Epithelial cell of esophagus (primary cell): ENCODE results near the gene ASTE1.

Experiments
- DNase-seq: peaks from one replicate; pipeline ENCODE4 v3.0.0; 2010; ENCODE audit warnings: low read depth
- H3K4me3 ChIP-seq: 2 replicates; pipeline ENCODE4 v1.5.1; 2011; ENCODE audit warnings: mild to moderate bottlenecking, low read length, control low read depth
- TF ChIP-seq, protein P1 (sequence below): IDR thresholded peaks from 2 replicates; pipeline ENCODE4 v1.5.1; 2011; ENCODE audit warnings: low read depth, mild to moderate bottlenecking, low read length, control low read depth, inconsistent platforms; ENCODE audit not compliant: insufficient read depth; ENCODE audit errors: missing control alignments

Gene ASTE1

DNA sequence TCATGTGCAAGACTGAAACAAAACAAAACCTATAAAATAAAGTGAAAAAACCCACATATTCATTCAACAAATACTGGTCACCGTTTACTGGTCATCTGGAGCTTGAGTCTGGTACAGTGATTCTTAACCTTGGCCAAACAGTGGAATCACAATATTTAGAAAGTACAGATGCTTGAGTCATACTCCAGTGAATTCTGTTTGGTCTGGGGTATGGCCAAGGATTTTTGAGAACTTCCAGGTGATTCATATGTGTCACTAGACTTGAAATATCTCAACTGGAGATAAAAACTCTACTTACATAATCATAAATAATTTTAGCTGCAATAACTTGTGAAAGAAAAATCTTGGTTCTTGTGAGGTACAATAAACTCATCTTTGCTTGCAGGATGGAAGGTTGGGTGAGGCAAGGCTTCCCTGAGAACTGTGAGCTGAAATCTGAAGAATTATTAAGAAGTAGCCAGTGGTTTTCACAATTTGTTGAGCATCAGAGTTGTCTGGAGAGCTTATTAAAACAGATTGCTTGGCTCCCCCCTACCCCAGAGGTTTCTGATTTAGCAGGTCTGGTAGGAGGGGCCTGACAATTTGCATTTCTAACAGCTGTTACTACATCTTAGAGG lies 9.7 kb upstream of the ASTE1 start:
- TF ChIP-seq, protein P1, sequence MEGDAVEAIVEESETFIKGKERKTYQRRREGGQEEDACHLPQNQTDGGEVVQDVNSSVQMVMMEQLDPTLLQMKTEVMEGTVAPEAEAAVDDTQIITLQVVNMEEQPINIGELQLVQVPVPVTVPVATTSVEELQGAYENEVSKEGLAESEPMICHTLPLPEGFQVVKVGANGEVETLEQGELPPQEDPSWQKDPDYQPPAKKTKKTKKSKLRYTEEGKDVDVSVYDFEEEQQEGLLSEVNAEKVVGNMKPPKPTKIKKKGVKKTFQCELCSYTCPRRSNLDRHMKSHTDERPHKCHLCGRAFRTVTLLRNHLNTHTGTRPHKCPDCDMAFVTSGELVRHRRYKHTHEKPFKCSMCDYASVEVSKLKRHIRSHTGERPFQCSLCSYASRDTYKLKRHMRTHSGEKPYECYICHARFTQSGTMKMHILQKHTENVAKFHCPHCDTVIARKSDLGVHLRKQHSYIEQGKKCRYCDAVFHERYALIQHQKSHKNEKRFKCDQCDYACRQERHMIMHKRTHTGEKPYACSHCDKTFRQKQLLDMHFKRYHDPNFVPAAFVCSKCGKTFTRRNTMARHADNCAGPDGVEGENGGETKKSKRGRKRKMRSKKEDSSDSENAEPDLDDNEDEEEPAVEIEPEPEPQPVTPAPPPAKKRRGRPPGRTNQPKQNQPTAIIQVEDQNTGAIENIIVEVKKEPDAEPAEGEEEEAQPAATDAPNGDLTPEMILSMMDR: no peak

DNA sequence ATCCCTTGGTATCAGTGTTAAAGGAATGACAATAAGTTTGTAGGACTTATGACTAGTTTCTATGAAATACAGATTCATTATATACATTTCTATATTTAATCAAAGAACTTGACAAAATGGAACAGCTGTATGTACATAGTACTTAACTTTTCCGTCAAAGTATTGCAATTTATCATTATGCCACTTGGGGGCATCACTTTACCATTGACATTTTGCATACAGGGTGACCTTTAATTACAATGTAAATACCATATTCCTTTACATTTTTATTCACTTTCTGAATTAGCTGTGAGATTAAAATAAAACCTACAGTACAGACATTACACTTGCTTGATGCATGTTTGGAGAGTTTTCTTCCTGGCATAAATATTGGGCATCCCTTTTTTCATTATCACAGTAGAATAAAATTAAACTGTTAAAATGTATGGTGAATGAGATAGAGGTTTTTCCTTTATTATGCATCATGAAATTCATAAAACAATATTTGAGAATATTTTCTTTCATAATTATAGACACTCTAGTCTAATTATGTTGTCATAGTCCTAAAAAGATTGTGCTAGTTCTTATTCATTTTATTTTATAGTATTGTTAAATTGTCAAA lies 7.0 kb upstream of the ASTE1 start:
- DNase-seq: peak; percentile 61
- TF ChIP-seq, protein P1: peak; percentile 57
- no peak overlapping the region for H3K4me3 ChIP-seq

More for the DNA sequence above, 9.7 kb upstream of the ASTE1 start:
- no peak overlapping the region for H3K4me3 ChIP-seq
- peak; percentile 27 for DNase-seq

DNA sequence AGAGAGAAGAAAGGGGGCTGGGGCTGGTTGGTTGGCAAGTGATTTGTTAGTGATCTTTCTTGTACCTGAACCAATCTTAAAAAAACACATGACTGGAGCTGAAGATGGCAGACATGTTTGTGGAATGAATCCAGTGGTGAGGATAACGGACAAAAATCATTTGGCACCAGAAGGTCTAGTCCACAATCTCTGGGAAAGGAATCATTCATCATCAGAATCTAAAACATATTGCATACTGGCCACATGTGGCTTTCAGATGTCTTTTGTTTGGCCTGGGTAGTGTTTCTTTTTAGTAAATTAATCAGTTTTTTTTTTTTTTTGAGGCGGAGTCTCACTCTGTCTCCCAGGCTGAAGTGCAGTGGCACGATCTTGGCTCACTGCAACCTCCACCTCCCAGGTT lies 5.0 kb upstream of the ASTE1 start:
- no peak overlapping the region for H3K4me3 ChIP-seq
- TF ChIP-seq, protein P1: no peak
- no peak for DNase-seq

DNA sequence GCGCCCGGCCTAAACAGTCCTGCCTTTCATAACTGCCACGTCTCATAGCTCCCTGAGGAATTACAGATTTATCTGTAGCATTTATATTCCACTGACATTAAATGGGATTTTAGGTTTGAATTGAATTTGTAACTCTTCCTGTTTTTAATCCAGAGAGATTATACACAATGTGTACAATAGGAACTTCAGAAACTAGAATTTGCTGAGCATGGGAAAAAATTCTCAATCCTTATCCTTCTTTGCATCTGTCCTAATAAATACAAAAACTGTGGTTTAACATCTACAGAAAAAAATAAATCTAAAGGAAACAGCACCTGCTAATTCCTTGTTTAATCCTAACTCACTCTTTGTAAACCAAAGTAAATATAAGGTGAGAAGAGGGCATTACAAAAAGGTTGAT lies 2.2 kb upstream of the ASTE1 start:
- no peak overlapping the region for H3K4me3 ChIP-seq
- no peak for DNase-seq
- TF ChIP-seq, protein P1: no peak

DNA sequence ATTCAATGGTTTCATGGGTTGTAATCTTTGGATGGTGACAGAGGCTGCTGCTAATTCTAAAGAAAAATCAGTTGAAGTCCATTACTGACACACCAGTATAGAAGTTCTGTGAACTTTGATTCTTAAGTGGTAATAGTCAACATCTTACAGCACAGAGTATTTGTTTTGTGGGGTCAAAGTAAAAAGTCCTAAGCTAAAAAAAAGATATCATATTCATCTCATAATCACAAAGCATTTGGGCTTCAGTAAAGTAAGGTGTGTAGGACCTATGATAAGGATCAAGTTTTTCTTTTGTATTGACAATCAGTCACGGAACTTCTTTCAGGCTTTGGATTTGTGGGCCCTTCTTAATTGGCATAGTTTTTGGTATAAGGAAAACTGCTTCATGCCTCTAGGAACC lies 1.1 kb downstream of the ASTE1 start:
- DNase-seq: no peak
- TF ChIP-seq, protein P1: no peak
- peak overlapping the region; percentile 80 for H3K4me3 ChIP-seq

DNA sequence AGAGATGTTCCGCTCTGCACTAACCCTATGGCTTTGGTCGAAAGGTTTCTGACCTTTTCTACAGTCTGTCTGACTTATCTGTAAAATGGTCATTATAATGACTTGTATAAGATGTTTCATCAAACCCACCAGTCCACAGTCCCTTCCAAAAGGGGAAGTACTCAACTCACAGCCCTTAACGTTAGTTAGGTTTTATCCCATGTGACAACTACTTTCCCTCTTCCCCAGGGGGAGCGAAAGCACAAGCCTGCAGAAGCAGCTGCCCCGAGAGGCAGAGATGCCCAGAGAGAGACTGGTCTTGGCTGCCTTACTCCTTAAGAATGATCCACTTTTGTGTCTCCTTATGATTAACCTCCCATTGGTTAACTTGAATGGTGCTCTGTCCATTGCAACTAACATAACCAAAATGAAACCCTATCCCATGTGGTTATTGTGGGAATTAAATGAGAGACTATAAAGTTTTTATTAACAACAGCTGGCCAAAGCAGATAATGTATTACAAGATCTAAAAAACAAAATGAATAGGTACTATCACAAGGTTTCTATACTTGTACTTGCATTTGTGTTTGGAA lies 6.4 kb downstream of the ASTE1 start:
- no peak overlapping the region for H3K4me3 ChIP-seq
- DNase-seq: no peak
- TF ChIP-seq, protein P1: no peak
